SU-DHL-6 (cell line): Measurements from ENCODE around the gene ITGA2B.

Experiments used
- H2AFZ ChIP-seq: fragments of 200-600 bp; sonication (generic); 2 replicates; pipeline ENCODE4 v1.6.1; 2014; ENCODE audit warnings: low read depth, mild to moderate bottlenecking, moderate library complexity, mixed read lengths, antibody characterized with exemption, low read length; ENCODE audit not compliant: severe bottlenecking
- H3F3A ChIP-seq: fragments of 200-600 bp; shearing (Covaris generic); 2 replicates; pipeline ENCODE4 v1.6.0; 2016; ENCODE audit warnings: antibody characterized with exemption, mild to moderate bottlenecking; ENCODE audit not compliant: insufficient read depth
- H3K27ac ChIP-seq: fragments of 200-600 bp; sonication (generic); 2 replicates; pipeline ENCODE4 v1.5.1; 2016; ENCODE audit warnings: low read depth, mild to moderate bottlenecking, low read length, moderate library complexity, mixed read lengths
- H3K27me3 ChIP-seq: fragments of 200-600 bp; sonication (generic), shearing (Covaris generic); 2 replicates; pipeline ENCODE4 v1.6.0; 2014; ENCODE audit warnings: mild to moderate bottlenecking, low read length
- H3K36me3 ChIP-seq: fragments of 200-600 bp; sonication (generic); 2 replicates; pipeline ENCODE4 v1.6.1; 2014; ENCODE audit warnings: mild to moderate bottlenecking, low read length, mixed read lengths
- H3K4me2 ChIP-seq: fragments of 300-600, 200-600 bp; shearing (Covaris generic), sonication (generic); 2 replicates; pipeline ENCODE4 v1.6.0; 2014; ENCODE audit warnings: low read length, low read depth, mild to moderate bottlenecking; ENCODE audit not compliant: poor library complexity, severe bottlenecking
- H3K4me3 ChIP-seq: fragments of 200-600 bp; sonication (generic); 2 replicates; pipeline ENCODE4 v1.5.1; 2014; ENCODE audit warnings: antibody characterized with exemption, low read length, mild to moderate bottlenecking, mixed read lengths; ENCODE audit not compliant: insufficient read depth, poor library complexity, severe bottlenecking
- H3K79me2 ChIP-seq: fragments of 200-600 bp; sonication (generic); 2 replicates; pipeline ENCODE4 v1.6.1; 2014; ENCODE audit warnings: mild to moderate bottlenecking, low read length, moderate library complexity; ENCODE audit not compliant: insufficient read depth
- H3K9ac ChIP-seq: fragments of 200-600 bp; sonication (generic); 2 replicates; pipeline ENCODE4 v1.7.0; 2014; ENCODE audit warnings: mild to moderate bottlenecking, low read length
- H3K9me2 ChIP-seq: fragments of 200-600 bp; sonication (generic); replicated peaks from 2 replicates; pipeline ENCODE4 v1.6.1; 2014; ENCODE audit warnings: low read length; ENCODE audit not compliant: insufficient read depth
- H3K9me3 ChIP-seq: fragments of 200-600 bp; sonication (generic); 2 replicates; pipeline ENCODE4 v1.6.1; 2014; ENCODE audit warnings: low read length, mixed read lengths; ENCODE audit not compliant: insufficient read depth
- H4K20me1 ChIP-seq: fragments of 200-600 bp; sonication (generic); 2 replicates; pipeline ENCODE4 v1.6.1; 2014; ENCODE audit warnings: low read depth, mild to moderate bottlenecking, antibody characterized with exemption, low read length, moderate library complexity, mixed read lengths
- EZH2phosphoT487 ChIP-seq: fragments of 200-600 bp; sonication (generic), shearing (Covaris generic); conservative IDR thresholded peaks from 2 replicates; pipeline ENCODE4 v1.6.1; 2018; ENCODE audit warnings: mild to moderate bottlenecking, antibody characterized with exemption, low read length, moderate library complexity, mixed read lengths
- TF ChIP-seq, protein P1 (sequence below): fragments of 200-600 bp; sonication (generic); IDR thresholded peaks from one replicate; pipeline ENCODE4 v1.5.1; 2017; ENCODE audit warnings: antibody characterized with exemption, mild to moderate bottlenecking, low read length, moderate library complexity; ENCODE audit not compliant: insufficient read depth, poor library complexity, severe bottlenecking

ITGA2B gene

DNA sequence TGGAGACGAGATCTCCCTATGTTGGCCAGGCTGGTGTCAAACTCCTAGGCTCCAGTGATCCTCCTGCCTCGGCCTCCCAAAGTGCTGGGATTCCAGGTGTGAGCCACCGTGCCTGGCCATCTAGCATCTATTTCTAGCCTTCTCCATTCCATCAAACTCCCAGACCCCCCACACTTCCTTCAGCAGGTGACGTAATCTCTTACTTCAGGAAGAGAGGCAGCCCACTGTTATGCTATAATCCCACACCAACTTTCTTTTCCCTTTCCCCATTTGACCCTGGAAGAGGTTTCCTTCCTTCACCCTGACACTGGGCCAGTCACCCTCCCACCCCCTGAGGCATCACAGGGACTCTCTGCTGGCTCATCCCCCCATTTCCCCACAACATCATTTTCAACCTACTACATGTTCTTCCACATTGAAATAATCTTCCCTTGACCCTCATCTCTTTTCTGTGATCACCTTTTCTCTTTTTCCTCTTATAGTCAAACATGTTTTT lies 7.6 kb downstream of the ITGA2B start:
- TF ChIP-seq EZH2phosphoT487 = no peak
- TF ChIP-seq, protein P1, sequence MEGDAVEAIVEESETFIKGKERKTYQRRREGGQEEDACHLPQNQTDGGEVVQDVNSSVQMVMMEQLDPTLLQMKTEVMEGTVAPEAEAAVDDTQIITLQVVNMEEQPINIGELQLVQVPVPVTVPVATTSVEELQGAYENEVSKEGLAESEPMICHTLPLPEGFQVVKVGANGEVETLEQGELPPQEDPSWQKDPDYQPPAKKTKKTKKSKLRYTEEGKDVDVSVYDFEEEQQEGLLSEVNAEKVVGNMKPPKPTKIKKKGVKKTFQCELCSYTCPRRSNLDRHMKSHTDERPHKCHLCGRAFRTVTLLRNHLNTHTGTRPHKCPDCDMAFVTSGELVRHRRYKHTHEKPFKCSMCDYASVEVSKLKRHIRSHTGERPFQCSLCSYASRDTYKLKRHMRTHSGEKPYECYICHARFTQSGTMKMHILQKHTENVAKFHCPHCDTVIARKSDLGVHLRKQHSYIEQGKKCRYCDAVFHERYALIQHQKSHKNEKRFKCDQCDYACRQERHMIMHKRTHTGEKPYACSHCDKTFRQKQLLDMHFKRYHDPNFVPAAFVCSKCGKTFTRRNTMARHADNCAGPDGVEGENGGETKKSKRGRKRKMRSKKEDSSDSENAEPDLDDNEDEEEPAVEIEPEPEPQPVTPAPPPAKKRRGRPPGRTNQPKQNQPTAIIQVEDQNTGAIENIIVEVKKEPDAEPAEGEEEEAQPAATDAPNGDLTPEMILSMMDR = no peak
- H4K20me1 ChIP-seq = no peaks in the 10 kb centered on the region
- no peak overlapping the region for H3K9ac ChIP-seq
- no peak overlapping the region for H2AFZ ChIP-seq
- no peaks in the 10 kb centered on the region for H3K9me3 ChIP-seq
- no peaks in the 10 kb centered on the region for H3K79me2 ChIP-seq
- H3K4me2 ChIP-seq = no peak overlapping the region
- H3F3A ChIP-seq = no peaks in the 10 kb centered on the region
- no peak overlapping the region for H3K4me3 ChIP-seq
- no peaks in the 10 kb centered on the region for H3K27me3 ChIP-seq
- H3K36me3 ChIP-seq = no peaks in the 10 kb centered on the region
- H3K27ac ChIP-seq = no peak overlapping the region
- no peaks in the 10 kb centered on the region for H3K9me2 ChIP-seq

DNA sequence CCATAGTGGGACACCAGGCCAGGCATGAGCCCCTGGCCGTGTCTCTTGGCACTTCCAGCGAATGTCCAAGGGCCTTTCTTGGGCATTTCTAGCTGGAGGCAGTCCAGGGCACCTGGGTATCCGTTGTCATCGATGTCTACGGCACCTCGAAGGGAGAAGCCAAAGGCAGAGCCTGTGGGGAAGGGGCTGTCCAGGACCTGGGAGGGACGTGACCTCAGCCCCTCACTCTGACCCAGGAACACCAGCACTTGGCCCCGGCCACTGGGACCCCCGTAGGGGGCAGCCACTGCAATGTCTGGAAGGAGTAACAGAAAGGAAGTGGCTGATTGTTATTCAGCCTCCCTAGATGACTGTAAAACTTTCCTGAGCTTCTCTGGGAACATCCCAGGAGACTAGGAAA lies 8.7 kb downstream of the ITGA2B start:
- no peak overlapping the region for H2AFZ ChIP-seq
- H4K20me1 ChIP-seq = no peaks in the 10 kb centered on the region
- H3K27me3 ChIP-seq = no peaks in the 10 kb centered on the region
- H3K4me3 ChIP-seq = no peak overlapping the region
- H3K9ac ChIP-seq = no peak overlapping the region
- no peak overlapping the region for H3K4me2 ChIP-seq
- H3K27ac ChIP-seq = no peak overlapping the region
- H3K79me2 ChIP-seq = no peaks in the 10 kb centered on the region
- TF ChIP-seq, protein P1 = no peak
- no peak for TF ChIP-seq EZH2phosphoT487
- no peaks in the 10 kb centered on the region for H3K36me3 ChIP-seq
- H3F3A ChIP-seq = no peaks in the 10 kb centered on the region
- no peaks in the 10 kb centered on the region for H3K9me3 ChIP-seq
- H3K9me2 ChIP-seq = no peaks in the 10 kb centered on the region

DNA sequence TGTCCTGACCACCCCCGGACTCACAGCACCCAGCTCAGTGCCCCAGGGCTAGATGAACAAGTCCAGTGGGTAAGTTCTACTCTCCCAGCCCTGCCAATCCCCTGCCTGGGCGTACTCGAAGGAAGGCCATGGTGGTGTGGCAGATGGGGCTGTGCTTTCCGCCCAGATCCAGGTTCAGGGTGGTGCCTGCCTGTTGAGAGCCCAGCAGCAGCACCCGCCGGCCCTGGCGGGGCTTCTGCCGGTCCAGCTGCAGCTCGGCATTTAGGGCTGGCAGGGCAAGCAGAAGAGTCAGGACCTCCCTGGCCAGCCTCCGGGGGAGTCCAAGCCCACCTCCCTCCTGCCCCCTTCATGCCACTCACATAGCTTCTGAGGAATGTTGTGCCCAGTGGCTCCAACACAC lies 9.6 kb downstream of the ITGA2B start:
- Histone ChIP-seq H2AFZ (no peak overlapping the region), H3K79me2 (no peaks in the 10 kb centered on the region), H3K9me3 (no peaks in the 10 kb centered on the region), H3F3A (no peaks in the 10 kb centered on the region), H3K9ac (no peak overlapping the region), H3K36me3 (no peaks in the 10 kb centered on the region), H3K27ac (no peak overlapping the region), H3K27me3 (no peaks in the 10 kb centered on the region), H4K20me1 (no peaks in the 10 kb centered on the region), H3K4me3 (no peak overlapping the region), H3K9me2 (no peaks in the 10 kb centered on the region), H3K4me2 (no peak overlapping the region)
- TF ChIP-seq EZH2phosphoT487 = no peak
- TF ChIP-seq, protein P1 = no peak
